KMS-11 (cell line): ENCODE results near the gene LCN9.

Experiments
- H2AFZ ChIP-seq: fragments of 200-600 bp; sonication (generic); 2 replicates; pipeline ENCODE4 v1.6.1; 2016; ENCODE audit warnings: antibody characterized with exemption, mixed run types, low read depth
- H3K27ac ChIP-seq: fragments of 200-600 bp; sonication (generic); 2 replicates; pipeline ENCODE4 v1.6.1; 2016; ENCODE audit warnings: mild to moderate bottlenecking, mixed run types
- H3K27me3 ChIP-seq: fragments of 200-600 bp; sonication (generic); 2 replicates; pipeline ENCODE4 v1.6.1; 2017; ENCODE audit warnings: mild to moderate bottlenecking, low read depth, mixed run types, moderate library complexity; ENCODE audit not compliant: insufficient read depth
- H3K36me3 ChIP-seq: fragments of 200-600 bp; sonication (generic); 2 replicates; pipeline ENCODE4 v1.6.1; 2017; ENCODE audit warnings: mild to moderate bottlenecking, mixed run types; ENCODE audit not compliant: insufficient read depth
- H3K4me1 ChIP-seq: fragments of 200-600 bp; sonication (generic); 2 replicates; pipeline ENCODE4 v1.6.1; 2016; ENCODE audit warnings: mild to moderate bottlenecking, low read depth, mixed run types; ENCODE audit not compliant: poor library complexity, severe bottlenecking
- H3K4me2 ChIP-seq: fragments of 200-600 bp; sonication (generic); 2 replicates; pipeline ENCODE4 v1.7.0; 2016; ENCODE audit warnings: mild to moderate bottlenecking, mixed run types
- H3K4me3 ChIP-seq: fragments of 200-600 bp; sonication (generic); IDR thresholded peaks from 2 replicates; pipeline ENCODE4 v1.6.1; 2017; ENCODE audit warnings: low read depth, low read length, mixed read lengths; ENCODE audit not compliant: insufficient read depth
- H3K79me2 ChIP-seq: fragments of 200-600 bp; sonication (generic); 2 replicates; pipeline ENCODE4 v1.6.1; 2016; ENCODE audit warnings: low read depth, mixed run types; ENCODE audit not compliant: insufficient read depth
- H3K9ac ChIP-seq: fragments of 200-600 bp; sonication (generic); 2 replicates; pipeline ENCODE4 v1.6.1; 2016; ENCODE audit warnings: mild to moderate bottlenecking, mixed run types
- H4K20me1 ChIP-seq: fragments of 200-600 bp; sonication (generic); 2 replicates; pipeline ENCODE4 v1.6.1; 2016; ENCODE audit warnings: mild to moderate bottlenecking, mixed run types; ENCODE audit not compliant: insufficient read depth
- TF ChIP-seq, protein P1 (sequence below): fragments of 200-600 bp; sonication (generic); conservative IDR thresholded peaks from 2 replicates; pipeline ENCODE4 v1.6.1; 2017; ENCODE audit warnings: low read depth, mild to moderate bottlenecking, antibody characterized with exemption, low read length, moderate library complexity, mixed read lengths

LCN9 gene

DNA sequence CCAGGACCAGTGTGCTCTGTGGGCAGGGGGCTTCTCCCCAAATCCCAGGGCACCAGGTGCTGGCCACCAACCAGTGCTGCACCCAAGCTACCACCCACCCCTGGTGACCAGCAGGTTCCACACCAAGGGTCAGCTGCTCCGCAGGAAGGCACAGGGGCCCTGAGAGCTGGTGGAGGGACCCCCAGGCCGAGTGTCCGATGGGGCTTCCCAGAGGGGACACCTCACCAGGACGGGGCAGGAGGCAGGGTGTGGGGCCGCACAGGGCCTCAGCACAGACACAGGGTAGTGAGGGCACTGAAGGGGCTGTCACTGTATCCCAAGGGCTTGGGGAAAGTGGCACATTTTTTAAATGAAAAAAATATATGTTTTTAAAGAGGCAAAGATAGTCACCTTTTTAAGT lies 18.1 kb downstream of the LCN9 start:
- H3K27ac ChIP-seq = no peak overlapping the region
- no peak overlapping the region for H3K4me3 ChIP-seq
- no peaks in the 10 kb centered on the region for H3K79me2 ChIP-seq
- no peak overlapping the region for H2AFZ ChIP-seq
- no peaks in the 10 kb centered on the region for H3K4me1 ChIP-seq
- no peak overlapping the region for H3K4me2 ChIP-seq
- no peaks in the 10 kb centered on the region for H3K36me3 ChIP-seq
- TF ChIP-seq, protein P1, sequence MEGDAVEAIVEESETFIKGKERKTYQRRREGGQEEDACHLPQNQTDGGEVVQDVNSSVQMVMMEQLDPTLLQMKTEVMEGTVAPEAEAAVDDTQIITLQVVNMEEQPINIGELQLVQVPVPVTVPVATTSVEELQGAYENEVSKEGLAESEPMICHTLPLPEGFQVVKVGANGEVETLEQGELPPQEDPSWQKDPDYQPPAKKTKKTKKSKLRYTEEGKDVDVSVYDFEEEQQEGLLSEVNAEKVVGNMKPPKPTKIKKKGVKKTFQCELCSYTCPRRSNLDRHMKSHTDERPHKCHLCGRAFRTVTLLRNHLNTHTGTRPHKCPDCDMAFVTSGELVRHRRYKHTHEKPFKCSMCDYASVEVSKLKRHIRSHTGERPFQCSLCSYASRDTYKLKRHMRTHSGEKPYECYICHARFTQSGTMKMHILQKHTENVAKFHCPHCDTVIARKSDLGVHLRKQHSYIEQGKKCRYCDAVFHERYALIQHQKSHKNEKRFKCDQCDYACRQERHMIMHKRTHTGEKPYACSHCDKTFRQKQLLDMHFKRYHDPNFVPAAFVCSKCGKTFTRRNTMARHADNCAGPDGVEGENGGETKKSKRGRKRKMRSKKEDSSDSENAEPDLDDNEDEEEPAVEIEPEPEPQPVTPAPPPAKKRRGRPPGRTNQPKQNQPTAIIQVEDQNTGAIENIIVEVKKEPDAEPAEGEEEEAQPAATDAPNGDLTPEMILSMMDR = no peak
- H3K9ac ChIP-seq = no peak overlapping the region
- peaks cover 53% of the 10 kb centered on the region for H3K27me3 ChIP-seq
- no peaks in the 10 kb centered on the region for H4K20me1 ChIP-seq

- no peaks in the 10 kb centered on the region for H3K4me1 ChIP-seq
- no peaks in the 10 kb centered on the region for H3K79me2 ChIP-seq
- no peak overlapping the region for H2AFZ ChIP-seq
- H3K27me3 ChIP-seq = peaks cover 61% of the 10 kb centered on the region
- no peaks in the 10 kb centered on the region for H4K20me1 ChIP-seq
- no peak overlapping the region for H3K9ac ChIP-seq
- no peak overlapping the region for H3K27ac ChIP-seq
- TF ChIP-seq, protein P1 = no peak
- no peaks in the 10 kb centered on the region for H3K36me3 ChIP-seq
- H3K4me2 ChIP-seq = no peak overlapping the region
- no peak overlapping the region for H3K4me3 ChIP-seq
These were observed 20.4 kb downstream of the LCN9 start for GRCh38 chr9:135683401-135684034.

GRCh38 chr9:135684691-135685090 lies 21.6 kb downstream of the LCN9 start:
- Histone ChIP-seq H3K4me2 (no peak overlapping the region), H4K20me1 (no peaks in the 10 kb centered on the region), H3K4me1 (no peaks in the 10 kb centered on the region), H3K4me3 (no peak overlapping the region), H3K27ac (no peak overlapping the region), H3K27me3 (peaks cover 73% of the 10 kb centered on the region), H2AFZ (no peak overlapping the region), H3K79me2 (no peaks in the 10 kb centered on the region), H3K9ac (no peak overlapping the region), H3K36me3 (no peaks in the 10 kb centered on the region)
- TF ChIP-seq, protein P1 = no peak

GRCh38 chr9:135687216-135687615 lies 24.1 kb downstream of the LCN9 start:
- Histone ChIP-seq H4K20me1 (no peaks in the 10 kb centered on the region), H3K36me3 (no peaks in the 10 kb centered on the region), H3K4me3 (no peak overlapping the region), H2AFZ (no peak overlapping the region), H3K4me1 (no peaks in the 10 kb centered on the region), H3K9ac (no peak overlapping the region), H3K79me2 (no peaks in the 10 kb centered on the region), H3K27me3 (peaks cover 69% of the 10 kb centered on the region), H3K27ac (no peak overlapping the region), H3K4me2 (no peak overlapping the region)
- TF ChIP-seq, protein P1 = no peak
